Progenitor cell of endocrine pancreas (in vitro differentiated cells): ENCODE measurements around the gene GRB7. TPM values are rescaled to one million over a fixed set of nuclear protein-coding genes. Genes with fewer than 3 reads are reported as not detected.
"Not testable (repeated sequence)": the region's sequence is repeated elsewhere in the genome, so short reads cannot be mapped to it uniquely, and the experiment has no call there.

ENCODE experiments used
- DNase-seq: peaks from one replicate; pipeline ENCODE4 v3.0.0; 2021; ENCODE audit warnings: low spot score; ENCODE audit not compliant: unreplicated experiment
- H3K27ac Mint-ChIP-seq: 2 replicates; pipeline ENCODE4 v1.8.0; 2021; ENCODE audit warnings: mild to moderate bottlenecking, moderate library complexity, mixed read lengths
- H3K27me3 Mint-ChIP-seq: 2 replicates; pipeline ENCODE4 v1.8.0; 2021; ENCODE audit warnings: mixed read lengths
- H3K36me3 Mint-ChIP-seq: 2 replicates; pipeline ENCODE4 v1.8.0; 2022; ENCODE audit warnings: mixed read lengths; ENCODE audit not compliant: insufficient read depth
- H3K4me1 Mint-ChIP-seq: 2 replicates; pipeline ENCODE4 v1.8.0; 2021; ENCODE audit warnings: low read depth, mixed read lengths
- H3K4me3 Mint-ChIP-seq: 2 replicates; pipeline ENCODE4 v1.8.0; 2021; ENCODE audit warnings: low read depth, mild to moderate bottlenecking, moderate library complexity, mixed read lengths
- H3K9me3 Mint-ChIP-seq: 2 replicates; pipeline ENCODE4 v1.8.0; 2021; ENCODE audit warnings: low read depth, mixed read lengths
- CTCF ChIP-seq: fragments of 200-600 bp; sonication (generic); IDR thresholded peaks from one replicate; pipeline ENCODE4 v1.5.0; 2021; ENCODE audit warnings: antibody characterized with exemption, mild to moderate bottlenecking; ENCODE audit not compliant: unreplicated experiment
- total RNA-seq: library from RNA; stranded (reverse); gene quantifications from 2 replicates; pipeline ENCODE4 v1.2.1, GENCODE V29; 2021

Gene GRB7
- total RNA-seq, 1 donor from 2014 or later = 29.9 TPM

DNA sequence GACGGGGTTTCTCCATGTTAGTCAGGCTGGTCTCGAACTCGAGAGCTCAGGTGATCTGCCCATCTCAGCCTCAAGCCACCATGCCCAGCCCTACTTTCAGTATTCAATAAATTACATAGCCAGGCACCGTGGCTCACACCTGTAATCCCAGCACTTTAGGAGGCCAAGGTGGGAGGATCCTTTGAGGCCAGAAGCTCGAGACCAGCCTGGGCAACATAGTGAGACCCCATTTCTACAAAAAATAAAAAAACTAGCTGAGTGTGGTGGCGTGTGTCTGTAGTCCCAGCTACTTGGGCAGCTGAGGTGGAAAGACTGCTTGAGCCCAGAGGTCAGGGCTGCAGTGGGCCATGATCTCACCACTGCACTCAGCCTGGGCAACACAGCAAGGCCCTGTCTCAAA, 15.6 kb upstream of the GRB7 start:
- no peaks in the 10 kb centered on the region for H3K4me1 Mint-ChIP-seq
- H3K9me3 Mint-ChIP-seq = no peaks in the 10 kb centered on the region
- peaks cover 16% of the 10 kb centered on the region for H3K36me3 Mint-ChIP-seq
- H3K27ac Mint-ChIP-seq = no peak overlapping the region
- H3K4me3 Mint-ChIP-seq = no peak overlapping the region
- no peaks in the 10 kb centered on the region for H3K27me3 Mint-ChIP-seq
- DNase-seq = no peak
- no peak for TF ChIP-seq CTCF

DNA sequence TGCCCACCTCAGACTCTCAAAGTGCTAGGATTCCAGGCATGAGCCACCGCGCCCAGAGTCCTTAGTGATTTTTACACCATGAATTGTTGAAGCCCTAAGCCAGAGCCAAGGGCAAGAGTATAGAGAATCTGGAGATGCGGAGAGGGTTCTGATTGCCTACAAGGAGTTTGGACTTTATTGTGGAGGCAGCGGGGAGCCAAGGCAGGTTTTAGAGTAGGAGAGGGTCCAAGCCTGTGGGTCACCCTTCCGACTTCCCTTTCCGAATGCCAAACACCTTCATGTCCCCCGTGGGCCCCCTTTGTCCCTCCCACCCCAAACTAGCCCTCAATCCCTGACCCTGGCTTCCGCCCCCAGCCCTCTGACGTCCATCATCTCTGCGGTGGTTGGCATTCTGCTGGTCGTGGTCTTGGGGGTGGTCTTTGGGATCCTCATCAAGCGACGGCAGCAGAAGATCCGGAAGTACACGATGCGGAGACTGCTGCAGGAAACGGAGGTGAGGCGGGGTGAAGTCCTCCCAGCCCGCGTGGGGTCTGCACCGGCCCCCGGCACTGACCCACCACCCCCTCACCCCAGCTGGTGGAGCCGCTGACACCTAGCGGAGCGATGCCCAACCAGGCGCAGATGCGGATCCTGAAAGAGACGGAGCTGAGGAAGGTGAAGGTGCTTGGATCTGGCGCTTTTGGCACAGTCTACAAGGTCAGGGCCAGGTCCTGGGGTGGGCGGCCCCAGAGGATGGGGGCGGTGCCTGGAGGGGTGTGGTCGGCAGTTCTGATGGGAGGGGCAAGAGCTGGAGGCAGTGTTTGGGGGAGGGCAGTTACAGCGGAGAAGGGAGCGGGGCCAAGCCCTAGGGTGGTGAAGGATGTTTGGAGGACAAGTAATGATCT, 14.5 kb upstream of the GRB7 start:
- H3K9me3 Mint-ChIP-seq = no peaks in the 10 kb centered on the region
- no peaks in the 10 kb centered on the region for H3K27me3 Mint-ChIP-seq
- no peak overlapping the region for H3K27ac Mint-ChIP-seq
- no peak for TF ChIP-seq CTCF
- no peaks in the 10 kb centered on the region for H3K4me1 Mint-ChIP-seq
- DNase-seq = no peak
- peaks cover 16% of the 10 kb centered on the region for H3K36me3 Mint-ChIP-seq
- H3K4me3 Mint-ChIP-seq = no peak overlapping the region

- no peaks in the 10 kb centered on the region for H3K27me3 Mint-ChIP-seq
- no peaks in the 10 kb centered on the region for H3K9me3 Mint-ChIP-seq
- no peak for DNase-seq
- peaks cover 16% of the 10 kb centered on the region for H3K36me3 Mint-ChIP-seq
- no peak overlapping the region for H3K4me3 Mint-ChIP-seq
- TF ChIP-seq CTCF = no peak
- peaks cover 4% of the 10 kb centered on the region for H3K4me1 Mint-ChIP-seq
- no peak overlapping the region for H3K27ac Mint-ChIP-seq
These were observed 13.0 kb upstream of the GRB7 start for GRCh38 chr17:39724731-39725130.

- peaks cover 16% of the 10 kb centered on the region for H3K36me3 Mint-ChIP-seq
- not testable (repeated sequence) for H3K27me3 Mint-ChIP-seq, H3K9me3 Mint-ChIP-seq, H3K4me3 Mint-ChIP-seq, H3K27ac Mint-ChIP-seq, DNase-seq, H3K4me1 Mint-ChIP-seq
These were observed 11.8 kb upstream of the GRB7 start for GRCh38 chr17:39725923-39726322.

GRCh38 chr17:39726617-39727016, 11.1 kb upstream of the GRB7 start:
- no peak overlapping the region for H3K4me3 Mint-ChIP-seq
- no peak overlapping the region for H3K27ac Mint-ChIP-seq
- H3K4me1 Mint-ChIP-seq = peaks cover 6% of the 10 kb centered on the region
- peaks cover 14% of the 10 kb centered on the region for H3K36me3 Mint-ChIP-seq
- no peak for TF ChIP-seq CTCF
- DNase-seq = no peak
- no peaks in the 10 kb centered on the region for H3K27me3 Mint-ChIP-seq
- H3K9me3 Mint-ChIP-seq = no peaks in the 10 kb centered on the region

GRCh38 chr17:39727556-39727955, 10.2 kb upstream of the GRB7 start:
- peaks cover 6% of the 10 kb centered on the region for H3K4me1 Mint-ChIP-seq
- TF ChIP-seq CTCF = no peak
- H3K27ac Mint-ChIP-seq = no peak overlapping the region
- no peak for DNase-seq
- peaks cover 2% of the 10 kb centered on the region for H3K27me3 Mint-ChIP-seq
- H3K9me3 Mint-ChIP-seq = no peaks in the 10 kb centered on the region
- H3K4me3 Mint-ChIP-seq = no peak overlapping the region
- H3K36me3 Mint-ChIP-seq = peaks cover 14% of the 10 kb centered on the region
